GM12878 (cell line): Measurements from ENCODE around the gene SLC38A2. TPM values are rescaled to one million over a fixed set of nuclear protein-coding genes. Genes with fewer than 3 reads are reported as not detected.
A peak's percentile ranks its signal among the peaks of the same experiment; 100 is the strongest.

Experiments used
- BCL11A ChIP-seq: IDR thresholded peaks from 2 replicates; pipeline ENCODE4 v1.6.1; 2011; ENCODE audit warnings: low read depth, low read length
- BHLHE40 ChIP-seq, 2 experiments: fragments of 450-650 bp in 1 of 2; IDR thresholded peaks; 2 replicates each; pipeline ENCODE4 v1.6.1; 2011 to 2017; ENCODE audit warnings: low read depth in 2 of 2, borderline replicate concordance in 1 of 2, improper control_type of control experiment in 1 of 2, low read length in 1 of 2, mild to moderate bottlenecking in 1 of 2
- CREM ChIP-seq: IDR thresholded peaks from 2 replicates; pipeline ENCODE4 v1.6.1; 2014; ENCODE audit warnings: antibody characterized with exemption, low read depth
- DPF2 ChIP-seq: fragments of 450-650 bp; IDR thresholded peaks from 2 replicates; pipeline ENCODE4 v1.6.1; 2017; ENCODE audit warnings: mild to moderate bottlenecking
- EP300 ChIP-seq, 2 experiments: fragments of 150-350 bp in 1 of 2; IDR thresholded peaks; 2 replicates each; pipeline ENCODE4 v1.6.1; 2011 to 2012; ENCODE audit warnings: low read depth in 2 of 2, low read length in 2 of 2, borderline replicate concordance in 1 of 2, improper control_type of control experiment in 1 of 2, inconsistent platforms in 1 of 2; ENCODE audit not compliant: control insufficient read depth in 1 of 2
- GABPA ChIP-seq: IDR thresholded peaks from 2 replicates; pipeline ENCODE4 v1.6.1; 2014; ENCODE audit warnings: antibody characterized with exemption, low read depth, mild to moderate bottlenecking, inconsistent platforms
- MTA2 ChIP-seq: fragments of 450-650 bp; IDR thresholded peaks from 2 replicates; pipeline ENCODE4 v1.6.1; 2016; ENCODE audit warnings: low read depth, mild to moderate bottlenecking, moderate library complexity
- MTA3 ChIP-seq: IDR thresholded peaks from 2 replicates; pipeline ENCODE4 v1.6.1; 2012; ENCODE audit warnings: low read length, inconsistent platforms, borderline replicate concordance
- NR2F1 ChIP-seq: fragments of 450-650 bp; conservative IDR thresholded peaks from 2 replicates; pipeline ENCODE4 v1.6.1; 2017; ENCODE audit warnings: mild to moderate bottlenecking
- POU2F2 ChIP-seq: IDR thresholded peaks from 3 replicates; pipeline ENCODE4 v1.6.1; 2011; ENCODE audit warnings: low read depth, mild to moderate bottlenecking, low read length, borderline replicate concordance
- RUNX3 ChIP-seq: IDR thresholded peaks from 2 replicates; pipeline ENCODE4 v1.6.1; 2012; ENCODE audit warnings: low read length, inconsistent platforms
- SIN3A ChIP-seq: IDR thresholded peaks from 2 replicates; pipeline ENCODE4 v1.6.1; 2012; ENCODE audit warnings: low read depth, low read length, improper control_type of control experiment
- SPI1 ChIP-seq: IDR thresholded peaks from 2 replicates; pipeline ENCODE4 v1.6.1; 2011; ENCODE audit warnings: low read depth, mild to moderate bottlenecking, low read length, moderate library complexity, borderline replicate concordance; ENCODE audit not compliant: insufficient read depth
- TCF12 ChIP-seq: IDR thresholded peaks from 2 replicates; pipeline ENCODE4 v1.6.1; 2011; ENCODE audit warnings: low read depth, mild to moderate bottlenecking, low read length
- ZNF24 ChIP-seq: fragments of 450-650 bp; IDR thresholded peaks from 2 replicates; pipeline ENCODE4 v1.6.1; 2017; ENCODE audit warnings: antibody characterized with exemption, mild to moderate bottlenecking
- polyA plus RNA-seq, 11 experiments: library from polyadenylated mRNA; depleted of rRNA in 4 of 11; unstranded in 6 of 11; stranded (reverse) in 5 of 11; fragments of >200 nt; fragmentation: Nextera tagmentation in 4 of 11; fragmentation: Illumina TruSeq in 1 of 11; extraction: Ambion mirVana in 4 of 11; extraction: Trizol in 1 of 11; gene quantifications; 1 replicate in 1 of 11; 2 replicates in 10 of 11; pipeline versions ENCODE4 v1.2.1 to v1.2.3, GENCODE V29; 2011 to 2016; ENCODE audit warnings: inconsistent platforms in 2 of 11, missing spikeins in 2 of 11, low read depth in 1 of 11
- total RNA-seq, 4 experiments: library from RNA; depleted of rRNA in 3 of 4; stranded (reverse); fragments of >200 nt in 3 of 4; fragmentation: Illumina TruSeq in 1 of 4; extraction: Trizol in 1 of 4; gene quantifications; 2 replicates each; pipeline versions ENCODE4 v1.2.1 to v1.2.3, GENCODE V29; 2013 to 2021
- TF ChIP-seq, protein P1 (sequence below): fragments of 150-350 bp; IDR thresholded peaks from 2 replicates; pipeline ENCODE4 v1.6.1; 2016; ENCODE audit warnings: low read depth, low read length
- TF ChIP-seq, protein P2 (sequence below): IDR thresholded peaks from 2 replicates; pipeline ENCODE4 v1.6.1; 2012; ENCODE audit warnings: low read length, inconsistent platforms
- TF ChIP-seq, protein P3 (sequence below): fragments of 450-650 bp; IDR thresholded peaks from 2 replicates; pipeline ENCODE4 v1.6.1; 2017; ENCODE audit warnings: low read depth, mild to moderate bottlenecking, moderate library complexity
- TF ChIP-seq, protein P4 (sequence below): fragments of 450-650 bp; IDR thresholded peaks from 2 replicates; pipeline ENCODE4 v1.6.1; 2016; ENCODE audit warnings: mild to moderate bottlenecking
- TF ChIP-seq, protein P5 (sequence below): IDR thresholded peaks from 2 replicates; pipeline ENCODE4 v1.6.1; 2011; ENCODE audit warnings: low read depth, mild to moderate bottlenecking, low read length, moderate library complexity, borderline replicate concordance; ENCODE audit errors: extremely low read depth

The SLC38A2 gene
- total and polyA plus RNA-seq, 10 of the 15 experiments (the other 5 are each of a cell fraction or from before 2014, with no cell fraction given) = 36.2 to 118 (median 79.8) TPM

DNA sequence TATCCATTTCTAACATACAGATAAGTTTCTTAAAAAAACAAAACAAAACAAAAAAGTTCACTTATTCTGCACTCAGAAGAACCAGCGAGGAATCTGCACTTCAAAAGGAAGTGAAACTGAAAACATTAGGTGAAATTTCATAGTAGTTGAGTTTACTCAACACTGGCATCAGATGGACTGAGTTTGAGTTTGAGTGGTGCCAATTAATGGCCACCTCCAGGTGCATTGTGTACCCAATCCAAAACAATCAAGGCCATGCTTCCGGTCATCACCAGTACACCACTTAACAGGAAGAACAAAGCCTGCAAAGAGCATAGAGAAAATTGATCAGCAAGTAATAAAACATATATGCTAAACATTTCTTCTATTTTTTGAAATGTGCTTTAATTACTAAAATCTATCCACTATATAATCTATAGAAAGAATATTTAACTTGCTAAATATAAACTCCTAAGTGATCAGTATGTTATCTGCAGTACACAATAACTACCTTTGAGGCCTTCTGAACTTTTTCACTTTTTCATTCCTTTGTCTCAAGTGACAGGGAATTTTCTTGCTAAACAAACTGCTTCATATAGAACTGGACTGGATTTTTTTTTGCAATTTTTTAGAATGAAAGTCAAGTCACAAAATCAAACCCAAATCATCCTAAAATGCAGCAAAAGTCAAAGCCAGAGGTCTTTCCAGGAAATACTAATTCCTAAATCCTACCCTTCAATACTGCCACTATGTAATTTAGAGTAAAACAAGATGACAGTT is 11.5 kb downstream of the SLC38A2 start (continued):
- peak in 1 of 2 experiments; percentile 67; a peak in 2 of 4 replicates for TF ChIP-seq EP300 (IDR thresholded peaks at IDR 0.05; ENCODE audit: borderline replicate concordance in 1 of 2, control insufficient read depth in 1 of 2, low read depth in 2 of 2, low read length in 2 of 2)
- TF ChIP-seq GABPA = 0 out of 2 replicates have a peak, but pooled peaks have one; percentile 27
- TF ChIP-seq MTA3 = peak; percentile 67; the same call in 1 of the 2 replicates
- TF ChIP-seq, protein P1, sequence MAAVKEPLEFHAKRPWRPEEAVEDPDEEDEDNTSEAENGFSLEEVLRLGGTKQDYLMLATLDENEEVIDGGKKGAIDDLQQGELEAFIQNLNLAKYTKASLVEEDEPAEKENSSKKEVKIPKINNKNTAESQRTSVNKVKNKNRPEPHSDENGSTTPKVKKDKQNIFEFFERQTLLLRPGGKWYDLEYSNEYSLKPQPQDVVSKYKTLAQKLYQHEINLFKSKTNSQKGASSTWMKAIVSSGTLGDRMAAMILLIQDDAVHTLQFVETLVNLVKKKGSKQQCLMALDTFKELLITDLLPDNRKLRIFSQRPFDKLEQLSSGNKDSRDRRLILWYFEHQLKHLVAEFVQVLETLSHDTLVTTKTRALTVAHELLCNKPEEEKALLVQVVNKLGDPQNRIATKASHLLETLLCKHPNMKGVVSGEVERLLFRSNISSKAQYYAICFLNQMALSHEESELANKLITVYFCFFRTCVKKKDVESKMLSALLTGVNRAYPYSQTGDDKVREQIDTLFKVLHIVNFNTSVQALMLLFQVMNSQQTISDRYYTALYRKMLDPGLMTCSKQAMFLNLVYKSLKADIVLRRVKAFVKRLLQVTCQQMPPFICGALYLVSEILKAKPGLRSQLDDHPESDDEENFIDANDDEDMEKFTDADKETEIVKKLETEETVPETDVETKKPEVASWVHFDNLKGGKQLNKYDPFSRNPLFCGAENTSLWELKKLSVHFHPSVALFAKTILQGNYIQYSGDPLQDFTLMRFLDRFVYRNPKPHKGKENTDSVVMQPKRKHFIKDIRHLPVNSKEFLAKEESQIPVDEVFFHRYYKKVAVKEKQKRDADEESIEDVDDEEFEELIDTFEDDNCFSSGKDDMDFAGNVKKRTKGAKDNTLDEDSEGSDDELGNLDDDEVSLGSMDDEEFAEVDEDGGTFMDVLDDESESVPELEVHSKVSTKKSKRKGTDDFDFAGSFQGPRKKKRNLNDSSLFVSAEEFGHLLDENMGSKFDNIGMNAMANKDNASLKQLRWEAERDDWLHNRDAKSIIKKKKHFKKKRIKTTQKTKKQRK = no peak
- TF ChIP-seq RUNX3 = 0 out of 2 replicates have a peak, but pooled peaks have one; percentile 15
- peak; percentile 64 for TF ChIP-seq DPF2
- TF ChIP-seq, protein P2, sequence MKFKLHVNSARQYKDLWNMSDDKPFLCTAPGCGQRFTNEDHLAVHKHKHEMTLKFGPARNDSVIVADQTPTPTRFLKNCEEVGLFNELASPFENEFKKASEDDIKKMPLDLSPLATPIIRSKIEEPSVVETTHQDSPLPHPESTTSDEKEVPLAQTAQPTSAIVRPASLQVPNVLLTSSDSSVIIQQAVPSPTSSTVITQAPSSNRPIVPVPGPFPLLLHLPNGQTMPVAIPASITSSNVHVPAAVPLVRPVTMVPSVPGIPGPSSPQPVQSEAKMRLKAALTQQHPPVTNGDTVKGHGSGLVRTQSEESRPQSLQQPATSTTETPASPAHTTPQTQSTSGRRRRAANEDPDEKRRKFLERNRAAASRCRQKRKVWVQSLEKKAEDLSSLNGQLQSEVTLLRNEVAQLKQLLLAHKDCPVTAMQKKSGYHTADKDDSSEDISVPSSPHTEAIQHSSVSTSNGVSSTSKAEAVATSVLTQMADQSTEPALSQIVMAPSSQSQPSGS = peak; percentile 32; the same call in 1 of the 2 replicates
- 0 out of 2 replicates have a peak, but pooled peaks have one; percentile 11 for TF ChIP-seq CREM
- no peak for TF ChIP-seq NR2F1
- peak; percentile 49; the same call in 1 of the 3 replicates for TF ChIP-seq POU2F2
- peak; percentile 53; the same call in 1 of the 2 replicates for TF ChIP-seq ZNF24
- 0 out of 2 replicates have a peak, but pooled peaks have one; percentile 4 for TF ChIP-seq TCF12
- TF ChIP-seq BHLHE40 (IDR thresholded peaks at IDR 0.05; ENCODE audit: borderline replicate concordance in 1 of 2, low read depth in 2 of 2, low read length in 1 of 2) = 0 out of 4 replicates have a peak, but pooled peaks of 1 of the 2 experiments have one; percentile 9
- TF ChIP-seq, protein P3, sequence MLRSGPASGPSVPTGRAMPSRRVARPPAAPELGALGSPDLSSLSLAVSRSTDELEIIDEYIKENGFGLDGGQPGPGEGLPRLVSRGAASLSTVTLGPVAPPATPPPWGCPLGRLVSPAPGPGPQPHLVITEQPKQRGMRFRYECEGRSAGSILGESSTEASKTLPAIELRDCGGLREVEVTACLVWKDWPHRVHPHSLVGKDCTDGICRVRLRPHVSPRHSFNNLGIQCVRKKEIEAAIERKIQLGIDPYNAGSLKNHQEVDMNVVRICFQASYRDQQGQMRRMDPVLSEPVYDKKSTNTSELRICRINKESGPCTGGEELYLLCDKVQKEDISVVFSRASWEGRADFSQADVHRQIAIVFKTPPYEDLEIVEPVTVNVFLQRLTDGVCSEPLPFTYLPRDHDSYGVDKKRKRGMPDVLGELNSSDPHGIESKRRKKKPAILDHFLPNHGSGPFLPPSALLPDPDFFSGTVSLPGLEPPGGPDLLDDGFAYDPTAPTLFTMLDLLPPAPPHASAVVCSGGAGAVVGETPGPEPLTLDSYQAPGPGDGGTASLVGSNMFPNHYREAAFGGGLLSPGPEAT = peak; percentile 18; the same call in 1 of the 2 replicates
- TF ChIP-seq, protein P4, sequence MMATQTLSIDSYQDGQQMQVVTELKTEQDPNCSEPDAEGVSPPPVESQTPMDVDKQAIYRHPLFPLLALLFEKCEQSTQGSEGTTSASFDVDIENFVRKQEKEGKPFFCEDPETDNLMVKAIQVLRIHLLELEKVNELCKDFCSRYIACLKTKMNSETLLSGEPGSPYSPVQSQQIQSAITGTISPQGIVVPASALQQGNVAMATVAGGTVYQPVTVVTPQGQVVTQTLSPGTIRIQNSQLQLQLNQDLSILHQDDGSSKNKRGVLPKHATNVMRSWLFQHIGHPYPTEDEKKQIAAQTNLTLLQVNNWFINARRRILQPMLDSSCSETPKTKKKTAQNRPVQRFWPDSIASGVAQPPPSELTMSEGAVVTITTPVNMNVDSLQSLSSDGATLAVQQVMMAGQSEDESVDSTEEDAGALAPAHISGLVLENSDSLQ = peak; percentile 17; the same call in 1 of the 2 replicates
- TF ChIP-seq BCL11A = peak; percentile 47; the same call in 1 of the 2 replicates
- peak; percentile 89 for TF ChIP-seq SPI1
- peak; percentile 80 for TF ChIP-seq MTA2
- TF ChIP-seq SIN3A = no peak
- TF ChIP-seq, protein P5, sequence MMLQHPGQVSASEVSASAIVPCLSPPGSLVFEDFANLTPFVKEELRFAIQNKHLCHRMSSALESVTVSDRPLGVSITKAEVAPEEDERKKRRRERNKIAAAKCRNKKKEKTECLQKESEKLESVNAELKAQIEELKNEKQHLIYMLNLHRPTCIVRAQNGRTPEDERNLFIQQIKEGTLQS = no peak
